Activated naive CD8-positive, alpha-beta T cell treated with anti-CD3 and anti-CD28 coated beads for 36 hours (primary cell): Measurements from ENCODE around the gene NWD2. TPM values are rescaled to one million over a fixed set of nuclear protein-coding genes. Genes with fewer than 3 reads are reported as not detected.
A peak's percentile ranks its signal among the peaks of the same experiment; 100 is the strongest.
"Not testable (repeated sequence)": the region's sequence is repeated elsewhere in the genome, so short reads cannot be mapped to it uniquely, and the experiment has no call there.

Experiments
- DNase-seq: peaks from one replicate; pipeline ENCODE4 v3.0.0; 2021
- H3K27ac Mint-ChIP-seq: one replicate; pipeline ENCODE4 v1.8.0; 2022; ENCODE audit warnings: mild to moderate bottlenecking, moderate library complexity, mixed read lengths
- H3K27me3 Mint-ChIP-seq: one replicate; pipeline ENCODE4 v1.8.0; 2022; ENCODE audit warnings: mild to moderate bottlenecking, mixed read lengths
- H3K36me3 Mint-ChIP-seq: one replicate; pipeline ENCODE4 v1.8.0; 2021; ENCODE audit warnings: mild to moderate bottlenecking, mixed read lengths
- H3K4me1 Mint-ChIP-seq: one replicate; pipeline ENCODE4 v1.8.0; 2021; ENCODE audit warnings: mixed read lengths
- H3K4me3 Mint-ChIP-seq: one replicate; pipeline ENCODE4 v1.8.0; 2022; ENCODE audit warnings: mild to moderate bottlenecking, moderate library complexity, mixed read lengths
- H3K9me3 Mint-ChIP-seq: one replicate; pipeline ENCODE4 v1.8.0; 2022; ENCODE audit warnings: mixed read lengths
- total RNA-seq, 2 experiments: library from RNA; stranded (reverse); gene quantifications; one replicate each; pipeline ENCODE4 v1.2.3, GENCODE V29; 2021

The NWD2 gene
- total RNA-seq, 2 experiments from 2014 or later, result not detected

- Mint-ChIP-seq H3K27ac (no peak overlapping the region), H3K36me3 (no peaks in the 10 kb centered on the region), H3K9me3 (peaks cover 2% of the 10 kb centered on the region), H3K27me3 (peaks cover 35% of the 10 kb centered on the region), H3K4me1 (peaks cover 5% of the 10 kb centered on the region), H3K4me3 (peak overlapping the region; percentile 15)
- no peak for DNase-seq
Observed at GRCh38 chr4:37400241-37400881, 155.8 kb downstream of the NWD2 start.

- H3K4me3 Mint-ChIP-seq, H3K4me1 Mint-ChIP-seq, H3K9me3 Mint-ChIP-seq, H3K27ac Mint-ChIP-seq, H3K36me3 Mint-ChIP-seq, DNase-seq: not testable (repeated sequence)
- H3K27me3 Mint-ChIP-seq, result peaks cover 40% of the 10 kb centered on the region
Observed at GRCh38 chr4:37407938-37408826, 163.6 kb downstream of the NWD2 start.

GRCh38 chr4:37413612-37414011 lies 169.1 kb downstream of the NWD2 start:
- H3K27ac Mint-ChIP-seq, DNase-seq, H3K4me3 Mint-ChIP-seq, H3K9me3 Mint-ChIP-seq, H3K36me3 Mint-ChIP-seq, H3K4me1 Mint-ChIP-seq: not testable (repeated sequence)
- peaks cover 19% of the 10 kb centered on the region for H3K27me3 Mint-ChIP-seq

- H3K27me3 Mint-ChIP-seq, result peaks cover 13% of the 10 kb centered on the region
- H3K27ac Mint-ChIP-seq, result no peak overlapping the region
- no peak for DNase-seq
- H3K4me1 Mint-ChIP-seq, result no peaks in the 10 kb centered on the region
- H3K9me3 Mint-ChIP-seq, result peaks cover 5% of the 10 kb centered on the region
- H3K36me3 Mint-ChIP-seq, result no peaks in the 10 kb centered on the region
- no peak overlapping the region for H3K4me3 Mint-ChIP-seq
Observed at GRCh38 chr4:37415845-37416369, 171.4 kb downstream of the NWD2 start.

- Mint-ChIP-seq H3K27me3 (peaks cover 13% of the 10 kb centered on the region), H3K36me3 (no peaks in the 10 kb centered on the region), H3K4me3 (no peak overlapping the region), H3K9me3 (peaks cover 4% of the 10 kb centered on the region), H3K27ac (no peak overlapping the region), H3K4me1 (no peaks in the 10 kb centered on the region)
- no peak for DNase-seq
Observed at GRCh38 chr4:37421614-37422013, 177.1 kb downstream of the NWD2 start.

GRCh38 chr4:37422102-37422501 lies 177.6 kb downstream of the NWD2 start:
- Mint-ChIP-seq H3K36me3 (no peaks in the 10 kb centered on the region), H3K4me1 (no peaks in the 10 kb centered on the region), H3K9me3 (peaks cover 4% of the 10 kb centered on the region), H3K27ac (no peak overlapping the region), H3K27me3 (peaks cover 13% of the 10 kb centered on the region), H3K4me3 (no peak overlapping the region)
- no peak for DNase-seq

- peaks cover 13% of the 10 kb centered on the region for H3K27me3 Mint-ChIP-seq
- no peaks in the 10 kb centered on the region for H3K36me3 Mint-ChIP-seq
- peaks cover 4% of the 10 kb centered on the region for H3K9me3 Mint-ChIP-seq
- no peak overlapping the region for H3K27ac Mint-ChIP-seq
- no peaks in the 10 kb centered on the region for H3K4me1 Mint-ChIP-seq
- no peak overlapping the region for H3K4me3 Mint-ChIP-seq
- DNase-seq, result no peak
Observed at GRCh38 chr4:37422638-37423037, 178.1 kb downstream of the NWD2 start.

- Mint-ChIP-seq H3K4me3 (no peak overlapping the region), H3K4me1 (no peaks in the 10 kb centered on the region), H3K27me3 (peaks cover 13% of the 10 kb centered on the region), H3K9me3 (peaks cover 4% of the 10 kb centered on the region), H3K27ac (no peak overlapping the region), H3K36me3 (no peaks in the 10 kb centered on the region)
- DNase-seq, result no peak
Observed at GRCh38 chr4:37423310-37423709, 178.8 kb downstream of the NWD2 start.

- no peaks in the 10 kb centered on the region for H3K4me1 Mint-ChIP-seq
- H3K27ac Mint-ChIP-seq, result no peak overlapping the region
- peaks cover 13% of the 10 kb centered on the region for H3K27me3 Mint-ChIP-seq
Observed at GRCh38 chr4:37424753-37425152, 180.2 kb downstream of the NWD2 start.

GRCh38 chr4:37425857-37426256 lies 181.3 kb downstream of the NWD2 start:
- no peaks in the 10 kb centered on the region for H3K36me3 Mint-ChIP-seq
- no peak overlapping the region for H3K4me3 Mint-ChIP-seq
- peaks cover 13% of the 10 kb centered on the region for H3K27me3 Mint-ChIP-seq
- no peaks in the 10 kb centered on the region for H3K9me3 Mint-ChIP-seq
- no peaks in the 10 kb centered on the region for H3K4me1 Mint-ChIP-seq
- no peak overlapping the region for H3K27ac Mint-ChIP-seq
- DNase-seq, result no peak

More at GRCh38 chr4:37424753-37425152, 180.2 kb downstream of the NWD2 start:
- Mint-ChIP-seq H3K36me3 (no peaks in the 10 kb centered on the region), H3K9me3 (no peaks in the 10 kb centered on the region), H3K4me3 (no peak overlapping the region)
- no peak for DNase-seq

- no peaks in the 10 kb centered on the region for H3K36me3 Mint-ChIP-seq
- no peaks in the 10 kb centered on the region for H3K4me1 Mint-ChIP-seq
- H3K27me3 Mint-ChIP-seq, result peaks cover 17% of the 10 kb centered on the region
Observed at GRCh38 chr4:37427193-37427592, 182.7 kb downstream of the NWD2 start.

GRCh38 chr4:37429906-37430305 lies 185.4 kb downstream of the NWD2 start:
- Mint-ChIP-seq H3K4me3 (no peak overlapping the region), H3K27me3 (peaks cover 14% of the 10 kb centered on the region), H3K9me3 (no peaks in the 10 kb centered on the region), H3K27ac (no peak overlapping the region), H3K36me3 (no peaks in the 10 kb centered on the region), H3K4me1 (no peaks in the 10 kb centered on the region)
- DNase-seq, result no peak

More at GRCh38 chr4:37427193-37427592, 182.7 kb downstream of the NWD2 start:
- Mint-ChIP-seq H3K4me3 (no peak overlapping the region), H3K27ac (no peak overlapping the region), H3K9me3 (no peaks in the 10 kb centered on the region)
- DNase-seq, result no peak

- no peaks in the 10 kb centered on the region for H3K36me3 Mint-ChIP-seq
- no peak for DNase-seq
- H3K27me3 Mint-ChIP-seq, result peaks cover 13% of the 10 kb centered on the region
- H3K9me3 Mint-ChIP-seq, result no peaks in the 10 kb centered on the region
- H3K4me1 Mint-ChIP-seq, result no peaks in the 10 kb centered on the region
- H3K4me3 Mint-ChIP-seq, result no peak overlapping the region
- no peak overlapping the region for H3K27ac Mint-ChIP-seq
Observed at GRCh38 chr4:37430718-37431416, 186.3 kb downstream of the NWD2 start.

- Mint-ChIP-seq H3K4me1 (no peaks in the 10 kb centered on the region), H3K27ac (no peak overlapping the region), H3K36me3 (no peaks in the 10 kb centered on the region), H3K9me3 (no peaks in the 10 kb centered on the region), H3K27me3 (peaks cover 10% of the 10 kb centered on the region), H3K4me3 (no peak overlapping the region)
- DNase-seq, result no peak
Observed at GRCh38 chr4:37431417-37431743, 186.8 kb downstream of the NWD2 start.

GRCh38 chr4:37434469-37434868 lies 189.9 kb downstream of the NWD2 start:
- no peak overlapping the region for H3K27ac Mint-ChIP-seq
- H3K27me3 Mint-ChIP-seq, result peaks cover 14% of the 10 kb centered on the region

More at GRCh38 chr4:37434469-37434868, 189.9 kb downstream of the NWD2 start:
- Mint-ChIP-seq H3K4me3 (no peak overlapping the region), H3K4me1 (no peaks in the 10 kb centered on the region), H3K36me3 (no peaks in the 10 kb centered on the region), H3K9me3 (no peaks in the 10 kb centered on the region)
- DNase-seq, result no peak
